Breast epithelium (tissue), 4 donors: ENCODE data around the gene FGFR3. TPM values are rescaled to one million over a fixed set of nuclear protein-coding genes. Genes with fewer than 3 reads are reported as not detected.

Experiments used
- DNase-seq, 2 donors: peaks; one replicate each; pipeline ENCODE4 v3.0.0-alpha.2; 2019; ENCODE audit warnings: low spot score in 2 of 2
- H3K27ac ChIP-seq, 2 donors: fragments of 200-600 bp; sonication (generic) in 1 of 2; one replicate each; pipeline ENCODE4 v1.5.1; 2016 to 2019; ENCODE audit warnings: mild to moderate bottlenecking in 1 of 2
- H3K27me3 ChIP-seq, 2 donors: fragments of 200-600 bp; sonication (generic) in 1 of 2; one replicate each; pipeline versions ENCODE4 v1.5.1 to v1.6.0; 2017 to 2019; ENCODE audit warnings: control low read depth in 1 of 2, mild to moderate bottlenecking in 1 of 2
- H3K36me3 ChIP-seq: fragments of 200-600 bp; one replicate; pipeline ENCODE4 v1.5.1; 2019
- H3K4me1 ChIP-seq, 2 donors: fragments of 200-600 bp; sonication (generic); one replicate each; pipeline ENCODE4 v1.5.1; 2016 to 2019; ENCODE audit warnings: control low read depth in 1 of 2
- H3K4me3 ChIP-seq, 3 donors: fragments of 200-600 bp; sonication (generic); 1 replicate in 2 of 3; 2 replicates in 1 of 3; pipeline ENCODE4 v1.5.1; 2016 to 2019; ENCODE audit warnings: mild to moderate bottlenecking in 3 of 3, moderate library complexity in 2 of 3
- H3K9me3 ChIP-seq, 2 donors: fragments of 200-600 bp; sonication (generic) in 1 of 2; one replicate each; pipeline ENCODE4 v1.5.1; 2016 to 2019; ENCODE audit warnings: control low read depth in 1 of 2
- POLR2A ChIP-seq: fragments of 450-650 bp; IDR thresholded peaks from one replicate; pipeline ENCODE4 v1.6.1; 2016; ENCODE audit warnings: antibody characterized with exemption, mild to moderate bottlenecking, moderate library complexity
- POLR2AphosphoS5 ChIP-seq, 3 donors: sonication (generic); formaldehyde crosslinking; IDR thresholded peaks; one replicate each; pipeline ENCODE4 v1.6.1; 2017; ENCODE audit warnings: antibody characterized with exemption in 3 of 3
- intact Hi-C: fragments of 100-400 bp; cut with DNase I; formaldehyde crosslinking; loops from one replicate; pipeline ENCODE4 v1.15.1; 2023; ENCODE audit warnings: low total_unique reads
- total RNA-seq, 3 donors: library from RNA; depleted of rRNA; stranded (reverse); fragments of >200 nt; gene quantifications; one replicate each; pipeline ENCODE4 v1.1.0, GENCODE V29; 2016
- TF ChIP-seq, protein P1 (sequence below), 3 donors: fragments of 450-650 bp; IDR thresholded peaks; one replicate each; pipeline ENCODE4 v1.5.1; 2016 to 2017; ENCODE audit warnings: antibody characterized with exemption in 3 of 3, mild to moderate bottlenecking in 3 of 3, moderate library complexity in 3 of 3

FGFR3 gene
- total RNA-seq, 3 donors from 2014 or later, result 0.80 to 3.5 (median 2.0) TPM

- H3K4me3 ChIP-seq, result peak overlapping the region; percentile 41 to 79 (median 55)
- H3K27me3 ChIP-seq, result peaks cover 16 to 46% of the 10 kb centered on the region in 2 donors
- TF ChIP-seq POLR2AphosphoS5 (IDR thresholded peaks at IDR 0.05) (no peak), POLR2A (no peak)
- TF ChIP-seq, protein P1, sequence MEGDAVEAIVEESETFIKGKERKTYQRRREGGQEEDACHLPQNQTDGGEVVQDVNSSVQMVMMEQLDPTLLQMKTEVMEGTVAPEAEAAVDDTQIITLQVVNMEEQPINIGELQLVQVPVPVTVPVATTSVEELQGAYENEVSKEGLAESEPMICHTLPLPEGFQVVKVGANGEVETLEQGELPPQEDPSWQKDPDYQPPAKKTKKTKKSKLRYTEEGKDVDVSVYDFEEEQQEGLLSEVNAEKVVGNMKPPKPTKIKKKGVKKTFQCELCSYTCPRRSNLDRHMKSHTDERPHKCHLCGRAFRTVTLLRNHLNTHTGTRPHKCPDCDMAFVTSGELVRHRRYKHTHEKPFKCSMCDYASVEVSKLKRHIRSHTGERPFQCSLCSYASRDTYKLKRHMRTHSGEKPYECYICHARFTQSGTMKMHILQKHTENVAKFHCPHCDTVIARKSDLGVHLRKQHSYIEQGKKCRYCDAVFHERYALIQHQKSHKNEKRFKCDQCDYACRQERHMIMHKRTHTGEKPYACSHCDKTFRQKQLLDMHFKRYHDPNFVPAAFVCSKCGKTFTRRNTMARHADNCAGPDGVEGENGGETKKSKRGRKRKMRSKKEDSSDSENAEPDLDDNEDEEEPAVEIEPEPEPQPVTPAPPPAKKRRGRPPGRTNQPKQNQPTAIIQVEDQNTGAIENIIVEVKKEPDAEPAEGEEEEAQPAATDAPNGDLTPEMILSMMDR (IDR thresholded peaks at IDR 0.05), result no peak
- no peak overlapping the region for H3K27ac ChIP-seq
- H3K36me3 ChIP-seq, result no peaks in the 10 kb centered on the region
- intact Hi-C loops, result loop anchor here (10.0 kb wide), 1 partner anchor 139 kb away; no protein-coding TSS in a partner anchor
- H3K4me1 ChIP-seq, result peaks cover 14 to 17% of the 10 kb centered on the region in 2 donors
- DNase-seq, result no peak
- H3K9me3 ChIP-seq, result no peaks in the 10 kb centered on the region
Measured at GRCh38 chr4:1793496-1793840, 375 bp downstream of the FGFR3 start.

GRCh38 chr4:1793940-1794808, 1.1 kb downstream of the FGFR3 start:
- Histone ChIP-seq H3K27me3 (peaks cover 16 to 51% of the 10 kb centered on the region in 2 donors), H3K4me3 (peak overlapping the region; percentile 36 to 79 (median 55)), H3K9me3 (no peaks in the 10 kb centered on the region), H3K4me1 (peaks cover 14 to 17% of the 10 kb centered on the region in 2 donors), H3K36me3 (no peaks in the 10 kb centered on the region), H3K27ac (no peak overlapping the region)
- DNase-seq, result no peak
- intact Hi-C loops, result loop anchor here (10.0 kb wide), 1 partner anchor 139 kb away; no protein-coding TSS in a partner anchor
- TF ChIP-seq POLR2AphosphoS5 (IDR thresholded peaks at IDR 0.05) (no peak), POLR2A (no peak)
- TF ChIP-seq, protein P1 (IDR thresholded peaks at IDR 0.05), result no peak

- intact Hi-C loops, result loop anchor here (5.0 to 10.0 kb wide), 2 partner anchors 140 to 1263 kb away; no protein-coding TSS in a partner anchor
- Histone ChIP-seq H3K27me3 (peaks cover 16 to 55% of the 10 kb centered on the region in 2 donors), H3K4me1 (peaks cover 14 to 17% of the 10 kb centered on the region in 2 donors), H3K4me3 (peak overlapping the region; percentile 36 to 79 (median 55)), H3K36me3 (no peaks in the 10 kb centered on the region), H3K27ac (no peak overlapping the region), H3K9me3 (no peaks in the 10 kb centered on the region)
- DNase-seq, result no peak
- TF ChIP-seq POLR2A, result no peak
- TF ChIP-seq, protein P1 (IDR thresholded peaks at IDR 0.05), result no peak
- TF ChIP-seq POLR2AphosphoS5 (IDR thresholded peaks at IDR 0.05), result no peak
Measured at GRCh38 chr4:1794809-1795298, 1.8 kb downstream of the FGFR3 start.

- no peak for DNase-seq
- Histone ChIP-seq H3K4me3 (peak overlapping the region; percentile 36 to 79 (median 55)), H3K4me1 (peaks cover 14 to 17% of the 10 kb centered on the region in 2 donors), H3K27ac (no peak overlapping the region), H3K27me3 (peaks cover 16 to 55% of the 10 kb centered on the region in 2 donors), H3K36me3 (no peaks in the 10 kb centered on the region), H3K9me3 (no peaks in the 10 kb centered on the region)
- TF ChIP-seq, protein P1 (IDR thresholded peaks at IDR 0.05), result no peak
- TF ChIP-seq POLR2A (no peak), POLR2AphosphoS5 (IDR thresholded peaks at IDR 0.05) (no peak)
- intact Hi-C loops, result loop anchor here (5.0 to 10.0 kb wide), 2 partner anchors 141 to 1263 kb away; no protein-coding TSS in a partner anchor
Measured at GRCh38 chr4:1795299-1796195, 2.5 kb downstream of the FGFR3 start.
